ENCODE measurements around the gene ZNF423. TPM values are rescaled to one million over a fixed set of nuclear protein-coding genes. Genes with fewer than 3 reads are reported as not detected.
A peak's percentile ranks its signal among the peaks of the same experiment; 100 is the strongest.

The ZNF423 gene
- total RNA-seq, 6 experiments from 2014 or later: 0.43 to 1.2 (median 0.89) TPM

GRCh38 chr16:49743658-49744057 lies 112.3 kb downstream of the ZNF423 start:
- intact Hi-C loops (cut with DNase I): no loop called here
- WGBS (ENCODE audit: insufficient coverage, low coverage, low lambda C conversion rate, missing lambda C conversion rate): no CpG with 5 or more reads among the region's 10 CpGs
- no peak for DNase-seq
- Histone ChIP-seq H3K27ac (no peak overlapping the region), H3K4me1 (no peaks in the 10 kb centered on the region), H3K27me3 (no peaks in the 10 kb centered on the region), H3K9me3 (no peaks in the 10 kb centered on the region), H3K36me3 (no peaks in the 10 kb centered on the region), H3K4me3 (no peak overlapping the region)
- ATAC-seq: peak in 1 of 4 donors; percentile 6
- TF ChIP-seq, protein P1, sequence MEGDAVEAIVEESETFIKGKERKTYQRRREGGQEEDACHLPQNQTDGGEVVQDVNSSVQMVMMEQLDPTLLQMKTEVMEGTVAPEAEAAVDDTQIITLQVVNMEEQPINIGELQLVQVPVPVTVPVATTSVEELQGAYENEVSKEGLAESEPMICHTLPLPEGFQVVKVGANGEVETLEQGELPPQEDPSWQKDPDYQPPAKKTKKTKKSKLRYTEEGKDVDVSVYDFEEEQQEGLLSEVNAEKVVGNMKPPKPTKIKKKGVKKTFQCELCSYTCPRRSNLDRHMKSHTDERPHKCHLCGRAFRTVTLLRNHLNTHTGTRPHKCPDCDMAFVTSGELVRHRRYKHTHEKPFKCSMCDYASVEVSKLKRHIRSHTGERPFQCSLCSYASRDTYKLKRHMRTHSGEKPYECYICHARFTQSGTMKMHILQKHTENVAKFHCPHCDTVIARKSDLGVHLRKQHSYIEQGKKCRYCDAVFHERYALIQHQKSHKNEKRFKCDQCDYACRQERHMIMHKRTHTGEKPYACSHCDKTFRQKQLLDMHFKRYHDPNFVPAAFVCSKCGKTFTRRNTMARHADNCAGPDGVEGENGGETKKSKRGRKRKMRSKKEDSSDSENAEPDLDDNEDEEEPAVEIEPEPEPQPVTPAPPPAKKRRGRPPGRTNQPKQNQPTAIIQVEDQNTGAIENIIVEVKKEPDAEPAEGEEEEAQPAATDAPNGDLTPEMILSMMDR (IDR thresholded peaks at IDR 0.05): no peak
- TF ChIP-seq POLR2A (IDR thresholded peaks at IDR 0.05): no peak

DNA sequence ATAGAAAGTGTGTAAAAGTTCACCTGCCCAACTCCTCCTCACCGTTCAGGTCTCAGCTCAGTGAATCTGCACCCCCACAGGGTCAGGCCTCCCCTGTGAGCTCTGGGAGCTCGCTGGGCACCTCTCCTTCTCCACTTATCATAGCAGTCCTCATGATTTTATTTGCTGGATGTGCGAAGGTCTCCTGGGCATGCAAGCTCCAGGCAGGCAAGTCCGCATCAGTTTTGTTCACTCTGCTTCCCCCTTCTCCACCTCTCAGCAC lies 112.8 kb downstream of the ZNF423 start:
- Histone ChIP-seq H3K4me1 (no peaks in the 10 kb centered on the region), H3K4me3 (no peak overlapping the region), H3K27ac (no peak overlapping the region), H3K36me3 (no peaks in the 10 kb centered on the region), H3K27me3 (no peaks in the 10 kb centered on the region), H3K9me3 (no peaks in the 10 kb centered on the region)
- ATAC-seq: no peak
- 67% methylated on average over 1 of the region's 4 CpGs for WGBS (ENCODE audit: insufficient coverage, low coverage, low lambda C conversion rate, missing lambda C conversion rate)
- TF ChIP-seq, protein P1 (IDR thresholded peaks at IDR 0.05): no peak
- TF ChIP-seq POLR2A (IDR thresholded peaks at IDR 0.05): no peak
- intact Hi-C loops (cut with DNase I): no loop called here
- DNase-seq: no peak

- H3K9me3 ChIP-seq: no peaks in the 10 kb centered on the region
- H3K27ac ChIP-seq: no peak overlapping the region
These were observed 113.3 kb downstream of the ZNF423 start for GRCh38 chr16:49742428-49743202.

GRCh38 chr16:49740256-49740655 lies 115.7 kb downstream of the ZNF423 start:
- TF ChIP-seq, protein P1 (IDR thresholded peaks at IDR 0.05): no peak
- no peak for TF ChIP-seq POLR2A (IDR thresholded peaks at IDR 0.05)
- Histone ChIP-seq H3K4me3 (no peak overlapping the region), H3K9me3 (no peaks in the 10 kb centered on the region), H3K4me1 (no peaks in the 10 kb centered on the region), H3K27ac (no peak overlapping the region), H3K36me3 (no peaks in the 10 kb centered on the region), H3K27me3 (no peaks in the 10 kb centered on the region)
- intact Hi-C loops (cut with DNase I): no loop called here
- no peak for DNase-seq
- WGBS (ENCODE audit: insufficient coverage, low coverage, low lambda C conversion rate, missing lambda C conversion rate): 50% methylated on average over 5 of the region's 7 CpGs
- no peak for ATAC-seq

More at GRCh38 chr16:49742428-49743202, 113.3 kb downstream of the ZNF423 start:
- TF ChIP-seq POLR2A (IDR thresholded peaks at IDR 0.05): no peak
- TF ChIP-seq, protein P1 (IDR thresholded peaks at IDR 0.05): no peak
- intact Hi-C loops (cut with DNase I): no loop called here
- Histone ChIP-seq H3K4me3 (no peak overlapping the region), H3K36me3 (no peaks in the 10 kb centered on the region), H3K4me1 (no peaks in the 10 kb centered on the region), H3K27me3 (no peaks in the 10 kb centered on the region)
- WGBS (ENCODE audit: insufficient coverage, low coverage, low lambda C conversion rate, missing lambda C conversion rate): 66% methylated on average over 10 of the region's 19 CpGs
- ATAC-seq (no peak), DNase-seq (no peak)

All from right lobe of liver (tissue), 6 donors.